Body of pancreas (tissue), 4 donors: ENCODE results near the gene PGP. TPM values are rescaled to one million over a fixed set of nuclear protein-coding genes. Genes with fewer than 3 reads are reported as not detected.

Experiments used
- ATAC-seq: fragments of 150-250 bp; one replicate; pipeline ENCODE4 v1.9.1; 2016
- DNase-seq, 4 donors: peaks; one replicate each; pipeline ENCODE4 v3.0.0-alpha.2; 2019
- H3K27ac ChIP-seq, 4 donors: fragments of 200-600 bp; sonication (generic); 1 replicate in 3 of 4; 2 replicates in 1 of 4; pipeline versions ENCODE4 v1.5.1 to v1.6.1; 2016 to 2019; ENCODE audit warnings: mild to moderate bottlenecking in 1 of 4, mixed read lengths in 1 of 4, moderate library complexity in 1 of 4
- H3K27me3 ChIP-seq, 2 donors: fragments of 200-600 bp; sonication (generic); one replicate each; pipeline ENCODE4 v1.6.0; 2016; ENCODE audit warnings: mild to moderate bottlenecking in 1 of 2
- H3K36me3 ChIP-seq, 2 donors: fragments of 200-600 bp; sonication (generic); replicated peaks in 1 of 2; 2 replicates each; pipeline ENCODE4 v1.5.1; 2016; ENCODE audit warnings: low read depth in 2 of 2; ENCODE audit not compliant: insufficient read depth in 1 of 2
- H3K4me1 ChIP-seq: fragments of 200-600 bp; sonication (generic); one replicate; pipeline ENCODE4 v1.6.0; 2016
- H3K4me3 ChIP-seq, 2 donors: fragments of 200-600 bp; sonication (generic); 1 replicate in 1 of 2; 2 replicates in 1 of 2; pipeline ENCODE4 v1.5.1; 2016 to 2019
- H3K9me3 ChIP-seq, 3 donors: fragments of 200-600 bp; sonication (generic); 1 replicate in 2 of 3; 2 replicates in 1 of 3; pipeline ENCODE4 v1.5.1; 2016
- CTCF ChIP-seq, 7 experiments: fragments of 450-650 bp in 4 of 7; fragments of 200-600 bp in 3 of 7; sonication (generic) in 3 of 7; IDR thresholded peaks; one replicate each; pipeline ENCODE4 v1.5.1; 2016 to 2019; ENCODE audit warnings: antibody characterized with exemption in 7 of 7
- POLR2A ChIP-seq, 3 donors: fragments of 450-650 bp; IDR thresholded peaks; one replicate each; pipeline ENCODE4 v1.6.1; 2016; ENCODE audit warnings: antibody characterized with exemption in 3 of 3, mild to moderate bottlenecking in 2 of 3
- WGBS, 2 donors: methylation state at CpG; one replicate each; pipeline ENCODE4 v1.1.5; 2017; 5-methylcytosine and 5-hydroxymethylcytosine counted together
- intact Hi-C: fragments of 100-400 bp; cut with DNase I; formaldehyde crosslinking; loops from one replicate; pipeline ENCODE4 v1.15.1; 2023
- total RNA-seq, 2 donors: library from RNA; depleted of rRNA; stranded (reverse); fragments of >200 nt; gene quantifications; one replicate each; pipeline ENCODE4 v1.1.0, GENCODE V29; 2016

Gene PGP
- total RNA-seq, 2 donors from 2014 or later = 7.8 to 15.8 TPM

- peaks cover 23% of the 10 kb centered on the region for H3K4me1 ChIP-seq
- whole genome bisulfite sequencing, 2 donors = 76 to 82% methylated on average over 7 to 19 of the region's 19 CpGs
- ATAC-seq (no peak), DNase-seq (no peak)
- intact Hi-C loops = no loop called here
- peaks cover 8 to 24% of the 10 kb centered on the region in 2 donors for H3K36me3 ChIP-seq
- H3K4me3 ChIP-seq = no peak overlapping the region
- TF ChIP-seq CTCF (IDR thresholded peaks at IDR 0.05) (no peak), POLR2A (IDR thresholded peaks at IDR 0.05) (no peak)
- H3K27me3 ChIP-seq = peaks cover 0 to 5% of the 10 kb centered on the region in 2 donors
- no peaks in the 10 kb centered on the region for H3K9me3 ChIP-seq
- H3K27ac ChIP-seq = no peak overlapping the region
Observed at GRCh38 chr16:2235695-2236336, 21.2 kb upstream of the PGP start.

- Histone ChIP-seq H3K36me3 (peaks cover 8 to 24% of the 10 kb centered on the region in 2 donors), H3K4me1 (peaks cover 23% of the 10 kb centered on the region), H3K27ac (no peak overlapping the region), H3K4me3 (no peak overlapping the region), H3K9me3 (no peaks in the 10 kb centered on the region), H3K27me3 (peaks cover 0 to 5% of the 10 kb centered on the region in 2 donors)
- DNase-seq (no peak), ATAC-seq (no peak)
- no peak for TF ChIP-seq POLR2A (IDR thresholded peaks at IDR 0.05)
- TF ChIP-seq CTCF (IDR thresholded peaks at IDR 0.05) = no peak
- WGBS, 2 donors = 90% methylated on average over 20 of the region's 28 CpGs; no CpG with 5 or more reads in 1 of the 2 donors
- intact Hi-C loops = no loop called here
Observed at GRCh38 chr16:2235234-2235651, 20.6 kb upstream of the PGP start.

GRCh38 chr16:2234813-2235170 lies 20.2 kb upstream of the PGP start:
- Histone ChIP-seq H3K4me1 (peaks cover 23% of the 10 kb centered on the region), H3K9me3 (no peaks in the 10 kb centered on the region), H3K4me3 (no peak overlapping the region), H3K36me3 (peaks cover 8 to 26% of the 10 kb centered on the region in 2 donors), H3K27ac (no peak overlapping the region), H3K27me3 (peaks cover 0 to 5% of the 10 kb centered on the region in 2 donors)
- intact Hi-C loops = no loop called here
- ATAC-seq (no peak), DNase-seq (no peak)
- TF ChIP-seq POLR2A (IDR thresholded peaks at IDR 0.05) (no peak), CTCF (IDR thresholded peaks at IDR 0.05) (no peak)
- WGBS, 2 donors = 91% methylated on average over 18 of the region's 18 CpGs; no CpG with 5 or more reads in 1 of the 2 donors

- Histone ChIP-seq H3K27me3 (peaks cover 0 to 5% of the 10 kb centered on the region in 2 donors), H3K36me3 (peaks cover 13 to 30% of the 10 kb centered on the region in 2 donors), H3K27ac (no peak overlapping the region), H3K9me3 (no peaks in the 10 kb centered on the region), H3K4me3 (no peak overlapping the region), H3K4me1 (peaks cover 23% of the 10 kb centered on the region)
- intact Hi-C loops = no loop called here
- no peak for TF ChIP-seq POLR2A (IDR thresholded peaks at IDR 0.05)
- TF ChIP-seq CTCF (IDR thresholded peaks at IDR 0.05) = no peak
- 87 to 99% methylated on average over 14 to 30 of the region's 51 CpGs for WGBS, 2 donors
- DNase-seq (no peak), ATAC-seq (no peak)
Observed at GRCh38 chr16:2233872-2234812, 19.5 kb upstream of the PGP start.
